GM10248 (cell line): ENCODE data around the gene GDF7.

Source experiments
- CTCF ChIA-PET: fragments of 300-600 bp; sonication (Branson Sonifier 250); formaldehyde crosslinking; extraction: SDS; loops from one replicate; lab custom pipeline; 2021; ENCODE audit warnings: antibody characterized with exemption; lab: Yijun Ruan, JAX
- POLR2A ChIA-PET: fragments of 350-650 bp; sonication (Branson Sonifier 250); formaldehyde crosslinking; extraction: SDS; loops from one replicate; lab custom pipeline; 2020; ENCODE audit warnings: antibody characterized with exemption; lab: Yijun Ruan, JAX
- DNase-seq: peaks from one replicate; pipeline ENCODE4 v3.0.0; 2012; ENCODE audit errors: extremely low spot score
- TF ChIP-seq, protein P1 (sequence below): IDR thresholded peaks from 2 replicates; pipeline ENCODE4 v1.5.1; 2012; ENCODE audit warnings: mild to moderate bottlenecking, low read depth; ENCODE audit errors: extremely low read depth, missing control alignments, control extremely low read depth

Gene GDF7

DNA sequence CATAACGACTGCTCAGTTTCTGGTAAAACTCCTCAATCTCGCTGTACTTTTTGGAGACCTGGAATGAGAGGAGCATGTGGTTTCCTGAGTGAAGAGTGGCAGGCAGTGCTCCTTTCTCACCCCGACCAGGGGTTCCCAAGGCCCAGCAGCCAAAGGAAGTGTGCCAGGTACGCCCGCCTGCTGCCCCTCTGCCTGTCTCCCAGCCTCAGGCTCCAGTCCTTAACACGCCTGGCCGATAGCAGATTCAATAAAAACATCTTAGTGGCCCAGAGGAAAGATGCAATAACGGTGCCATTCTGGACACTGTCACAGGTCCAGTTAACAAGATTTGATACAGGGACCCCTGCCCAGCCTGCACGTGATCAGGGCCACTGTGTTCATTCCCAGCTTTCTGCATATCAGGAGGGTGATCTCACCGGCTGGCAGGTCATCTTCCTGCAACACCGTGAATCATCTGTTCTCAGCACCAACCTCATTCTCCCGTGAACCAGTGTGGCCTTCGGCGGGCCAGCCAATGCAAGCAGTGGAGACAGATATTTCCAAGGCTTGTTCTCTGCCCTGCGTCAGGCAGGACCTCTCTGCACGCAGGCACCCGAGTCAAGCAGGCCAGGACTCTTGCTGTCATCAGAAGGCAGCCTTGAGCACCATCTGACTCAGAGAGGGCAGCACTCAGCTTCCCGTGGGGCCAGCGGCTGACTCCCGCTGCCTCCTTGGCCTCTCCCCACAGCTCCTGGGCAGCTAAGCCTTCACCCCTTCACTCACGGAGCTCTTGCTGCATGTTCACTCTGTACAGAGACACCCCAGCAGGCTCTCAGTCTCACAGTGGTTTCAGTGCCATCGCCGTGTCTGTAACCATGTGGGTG lies 25.6 kb upstream of the GDF7 start:
- TF ChIP-seq, protein P1, sequence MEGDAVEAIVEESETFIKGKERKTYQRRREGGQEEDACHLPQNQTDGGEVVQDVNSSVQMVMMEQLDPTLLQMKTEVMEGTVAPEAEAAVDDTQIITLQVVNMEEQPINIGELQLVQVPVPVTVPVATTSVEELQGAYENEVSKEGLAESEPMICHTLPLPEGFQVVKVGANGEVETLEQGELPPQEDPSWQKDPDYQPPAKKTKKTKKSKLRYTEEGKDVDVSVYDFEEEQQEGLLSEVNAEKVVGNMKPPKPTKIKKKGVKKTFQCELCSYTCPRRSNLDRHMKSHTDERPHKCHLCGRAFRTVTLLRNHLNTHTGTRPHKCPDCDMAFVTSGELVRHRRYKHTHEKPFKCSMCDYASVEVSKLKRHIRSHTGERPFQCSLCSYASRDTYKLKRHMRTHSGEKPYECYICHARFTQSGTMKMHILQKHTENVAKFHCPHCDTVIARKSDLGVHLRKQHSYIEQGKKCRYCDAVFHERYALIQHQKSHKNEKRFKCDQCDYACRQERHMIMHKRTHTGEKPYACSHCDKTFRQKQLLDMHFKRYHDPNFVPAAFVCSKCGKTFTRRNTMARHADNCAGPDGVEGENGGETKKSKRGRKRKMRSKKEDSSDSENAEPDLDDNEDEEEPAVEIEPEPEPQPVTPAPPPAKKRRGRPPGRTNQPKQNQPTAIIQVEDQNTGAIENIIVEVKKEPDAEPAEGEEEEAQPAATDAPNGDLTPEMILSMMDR = no peak
- DNase-seq = no peak
- CTCF ChIA-PET = interaction anchor here (0.6 to 10.1 kb wide), 34 partner anchors 9 to 352 kb away, joined by 3 to 101 read pairs (median 8); partner anchors contain the start of genes HS1BP3 and RHOB
- POLR2A ChIA-PET = interaction anchor here (3.9 kb wide), 1 partner anchor 194 kb away, joined by 28 read pairs; the partner anchor contains the start of gene RHOB

GRCh38 chr2:20642055-20642971 lies 24.6 kb upstream of the GDF7 start:
- peak; percentile 91 for DNase-seq
- CTCF ChIA-PET = interaction anchor here (0.6 to 10.1 kb wide), 60 partner anchors 8 to 627 kb away, joined by 3 to 101 read pairs (median 6); partner anchors contain the start of genes HS1BP3 and RHOB
- POLR2A ChIA-PET = interaction anchor here (0.6 to 3.9 kb wide), 2 partner anchors 8 to 195 kb away, joined by 3 to 28 read pairs; partner anchors contain the start of gene RHOB
- TF ChIP-seq, protein P1 = peak; percentile 84

- no peak for DNase-seq
- ChIA-PET POLR2A (interaction anchor here (3.9 kb wide), 1 partner anchor 196 kb away, joined by 28 read pairs; the partner anchor contains the start of gene RHOB), CTCF (interaction anchor here (0.6 to 10.1 kb wide), 46 partner anchors 7 to 628 kb away, joined by 3 to 101 read pairs (median 6); partner anchors contain the start of genes HS1BP3 and RHOB)
- TF ChIP-seq, protein P1 = no peak
Observed at GRCh38 chr2:20643060-20643459, 23.9 kb upstream of the GDF7 start.

- TF ChIP-seq, protein P1 = no peak
- POLR2A ChIA-PET = interaction anchor here (3.9 kb wide), 1 partner anchor 197 kb away, joined by 28 read pairs; the partner anchor contains the start of gene RHOB
- CTCF ChIA-PET = interaction anchor here (0.7 to 10.1 kb wide), 30 partner anchors 7 to 628 kb away, joined by 3 to 101 read pairs (median 10); partner anchors contain the start of genes HS1BP3 and RHOB
Observed at GRCh38 chr2:20643826-20644225, 23.1 kb upstream of the GDF7 start.

GRCh38 chr2:20645301-20645701 lies 21.6 kb upstream of the GDF7 start:
- ChIA-PET POLR2A (no interaction called here), CTCF (interaction anchor here (1.6 to 7.5 kb wide), 4 partner anchors 9 to 234 kb away, joined by 3 to 92 read pairs (median 45); partner anchors contain the start of gene RHOB)
- TF ChIP-seq, protein P1 = no peak
- DNase-seq = no peak

More at GRCh38 chr2:20643826-20644225, 23.1 kb upstream of the GDF7 start:
- DNase-seq = no peak
